ENCODE results near the gene STX2.

The STX2 gene

DNA sequence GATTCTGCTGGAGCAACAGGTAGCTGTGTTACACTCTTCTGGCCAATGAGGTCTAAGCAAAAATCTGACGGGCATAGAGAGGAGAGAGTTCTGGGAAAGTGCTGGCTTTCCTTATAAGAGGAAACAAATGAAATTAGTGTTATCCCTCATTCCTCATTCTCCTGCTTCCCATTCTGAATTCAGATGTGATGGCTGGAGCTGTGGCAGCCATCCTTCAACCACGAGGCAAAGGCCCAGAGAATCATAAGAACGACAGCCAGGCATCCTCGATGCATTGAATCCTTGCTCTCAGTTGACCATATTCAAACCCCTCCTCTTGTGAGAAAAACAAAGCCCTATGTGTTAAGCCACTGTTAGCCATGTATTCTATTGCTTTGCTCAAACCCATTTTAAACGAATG lies 95.4 kb downstream of the STX2 start:
- H3K27me3 ChIP-seq (ENCODE audit: insufficient read depth, low read length): no peaks in the 10 kb centered on the region
- H3K9ac ChIP-seq (ENCODE audit: low read depth, low read length): no peak overlapping the region
- peaks cover 3% of the 10 kb centered on the region; the same call in 1 of the 2 replicates for H3K4me1 ChIP-seq (ENCODE audit: insufficient read depth, low read length)
- no peaks in the 10 kb centered on the region for H3K9me3 ChIP-seq (ENCODE audit: insufficient read depth, low read depth, low read length)
- 95% methylated on average over 5 of the region's 5 CpGs for WGBS
- H3K4me3 ChIP-seq (ENCODE audit: low read length): no peak overlapping the region
- H3K27ac ChIP-seq (ENCODE audit: low read depth, low read length): no peak overlapping the region
- no peaks in the 10 kb centered on the region for H3K36me3 ChIP-seq (ENCODE audit: insufficient read depth, low read length)

DNA sequence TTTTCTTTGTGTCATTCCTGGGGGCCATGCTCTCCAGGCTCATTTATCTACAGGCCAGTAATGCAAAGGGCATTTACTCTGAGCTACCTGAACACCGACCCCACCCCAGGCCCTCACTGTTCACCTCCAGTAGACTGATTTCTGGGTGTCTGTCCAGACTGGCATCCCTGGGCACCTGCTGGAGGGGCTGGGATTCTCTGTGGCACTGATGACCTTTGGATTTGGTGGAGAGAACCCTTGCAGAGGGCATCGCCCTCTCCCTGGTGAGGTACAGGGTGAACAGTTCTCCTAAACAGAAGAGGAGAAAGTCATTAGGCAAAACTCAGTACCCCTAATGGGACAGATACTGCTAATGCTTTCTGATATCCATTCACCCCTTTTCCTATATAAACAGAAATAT lies 95.9 kb downstream of the STX2 start:
- H3K9me3 ChIP-seq (ENCODE audit: insufficient read depth, low read depth, low read length): no peaks in the 10 kb centered on the region
- no peak overlapping the region for H3K4me3 ChIP-seq (ENCODE audit: low read length)
- no peak overlapping the region for H3K27ac ChIP-seq (ENCODE audit: low read depth, low read length)
- peaks cover 3% of the 10 kb centered on the region; the same call in 1 of the 2 replicates for H3K4me1 ChIP-seq (ENCODE audit: insufficient read depth, low read length)
- 86% methylated on average over 2 of the region's 2 CpGs for WGBS
- H3K9ac ChIP-seq (ENCODE audit: low read depth, low read length): no peak overlapping the region
- no peaks in the 10 kb centered on the region for H3K36me3 ChIP-seq (ENCODE audit: insufficient read depth, low read length)
- no peaks in the 10 kb centered on the region for H3K27me3 ChIP-seq (ENCODE audit: insufficient read depth, low read length)

DNA sequence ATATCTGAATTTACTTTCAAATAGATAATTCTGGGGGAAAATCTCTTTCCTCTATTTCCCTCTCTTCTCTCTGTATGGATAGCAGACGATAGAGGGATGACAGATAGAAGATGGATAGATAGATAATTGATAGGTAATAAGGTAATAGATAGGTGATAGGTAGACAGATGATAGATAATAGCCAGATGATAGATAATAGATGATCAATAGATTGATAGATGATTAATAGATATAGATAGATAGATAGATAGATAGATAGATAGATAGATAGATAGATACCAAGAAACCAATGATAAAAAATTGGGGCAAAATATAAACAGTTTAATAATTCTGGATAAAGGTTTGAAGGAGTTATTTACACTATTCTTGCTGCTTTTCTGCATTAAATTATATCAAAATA lies 96.3 kb downstream of the STX2 start:
- Histone ChIP-seq H3K27ac (ENCODE audit: low read depth, low read length) (no peak overlapping the region), H3K4me1 (ENCODE audit: insufficient read depth, low read length) (peaks cover under 1% of the 10 kb centered on the region; the same call in 1 of the 2 replicates), H3K9ac (ENCODE audit: low read depth, low read length) (no peak overlapping the region), H3K9me3 (ENCODE audit: insufficient read depth, low read depth, low read length) (no peaks in the 10 kb centered on the region), H3K36me3 (ENCODE audit: insufficient read depth, low read length) (no peaks in the 10 kb centered on the region), H3K27me3 (ENCODE audit: insufficient read depth, low read length) (no peaks in the 10 kb centered on the region), H3K4me3 (ENCODE audit: low read length) (no peak overlapping the region)
- WGBS: 94% methylated on average over 1 of the region's 1 CpG

DNA sequence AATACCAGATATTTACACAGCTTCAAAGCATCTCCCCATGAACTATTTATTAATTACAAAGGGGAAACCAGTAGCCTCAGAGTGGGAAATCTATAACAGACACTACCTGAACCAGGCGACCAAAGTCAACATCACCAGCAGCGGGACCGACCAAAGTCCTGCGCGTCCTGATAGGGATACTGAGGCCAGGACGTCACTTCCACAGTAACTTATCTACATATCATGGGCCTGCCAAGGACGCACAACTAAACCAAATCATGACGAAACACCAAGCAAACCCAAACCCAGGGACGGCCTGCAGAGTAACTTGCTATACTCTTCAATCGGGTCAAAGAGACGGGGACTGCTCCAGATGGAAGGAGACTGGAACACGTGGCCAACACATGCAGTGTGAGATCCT lies 96.9 kb downstream of the STX2 start:
- Histone ChIP-seq H3K9ac (ENCODE audit: low read depth, low read length) (no peak overlapping the region), H3K27ac (ENCODE audit: low read depth, low read length) (no peak overlapping the region), H3K36me3 (ENCODE audit: insufficient read depth, low read length) (no peaks in the 10 kb centered on the region), H3K9me3 (ENCODE audit: insufficient read depth, low read depth, low read length) (no peaks in the 10 kb centered on the region), H3K4me1 (ENCODE audit: insufficient read depth, low read length) (no peaks in the 10 kb centered on the region), H3K27me3 (ENCODE audit: insufficient read depth, low read length) (no peaks in the 10 kb centered on the region), H3K4me3 (ENCODE audit: low read length) (no peak overlapping the region)
- 91% methylated on average over 12 of the region's 12 CpGs for WGBS

All from HUES64 (cell line).